Neural progenitor cell (in vitro differentiated cells): ENCODE measurements around the gene HOXC5.
A peak's percentile ranks its signal among the peaks of the same experiment; 100 is the strongest.

ENCODE experiments used
- EZH2phosphoT487 ChIP-seq: fragments of 200-600 bp; sonication (generic); IDR thresholded peaks from 2 replicates; pipeline ENCODE4 v1.6.1; 2017; ENCODE audit warnings: antibody characterized with exemption
- TF ChIP-seq, protein P1 (sequence below): fragments of 200-600 bp; sonication (generic); IDR thresholded peaks from 2 replicates; pipeline ENCODE4 v1.5.1; 2017; ENCODE audit warnings: antibody characterized with exemption, mild to moderate bottlenecking

DNA sequence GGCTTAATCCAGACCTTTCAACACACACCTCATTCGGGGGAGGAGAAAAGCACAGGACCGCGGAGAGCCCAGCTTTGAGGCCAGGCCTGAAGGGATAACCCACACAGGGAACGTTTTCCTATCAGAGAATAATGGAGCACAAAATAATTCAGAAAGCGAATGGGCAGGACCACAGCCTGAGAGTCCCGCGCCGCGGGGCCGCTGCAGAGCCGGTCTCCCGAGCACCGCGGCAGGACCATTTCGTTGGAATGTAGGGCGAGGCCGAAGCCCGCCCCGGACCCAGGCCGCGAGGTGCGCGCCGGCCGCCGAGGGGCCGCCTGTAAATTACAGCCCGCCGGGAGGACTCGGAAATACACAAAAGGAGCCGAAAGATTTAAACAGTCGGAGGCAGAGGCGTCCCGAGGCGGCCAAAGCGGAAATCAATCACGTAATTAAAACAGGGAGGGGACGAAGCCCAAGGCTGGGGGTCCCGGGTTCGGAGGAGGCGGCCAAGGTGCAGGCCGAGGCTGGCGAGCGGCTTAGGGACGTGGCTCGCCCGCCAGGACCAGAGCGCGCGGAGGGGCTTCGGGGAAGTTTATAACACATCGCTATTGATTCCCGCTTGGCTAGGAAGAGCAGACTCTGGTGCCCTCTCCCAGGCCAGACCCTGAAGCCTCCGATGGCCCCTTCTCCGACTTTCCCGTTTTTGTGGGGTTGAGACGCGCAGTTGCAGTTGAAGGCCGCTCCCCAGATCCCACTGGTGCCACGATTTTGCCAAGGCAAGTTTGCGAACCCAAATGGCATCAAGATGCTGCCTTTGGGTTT, 14.5 kb downstream of the HOXC5 start:
- TF ChIP-seq EZH2phosphoT487 = peak; percentile 98
- TF ChIP-seq, protein P1, sequence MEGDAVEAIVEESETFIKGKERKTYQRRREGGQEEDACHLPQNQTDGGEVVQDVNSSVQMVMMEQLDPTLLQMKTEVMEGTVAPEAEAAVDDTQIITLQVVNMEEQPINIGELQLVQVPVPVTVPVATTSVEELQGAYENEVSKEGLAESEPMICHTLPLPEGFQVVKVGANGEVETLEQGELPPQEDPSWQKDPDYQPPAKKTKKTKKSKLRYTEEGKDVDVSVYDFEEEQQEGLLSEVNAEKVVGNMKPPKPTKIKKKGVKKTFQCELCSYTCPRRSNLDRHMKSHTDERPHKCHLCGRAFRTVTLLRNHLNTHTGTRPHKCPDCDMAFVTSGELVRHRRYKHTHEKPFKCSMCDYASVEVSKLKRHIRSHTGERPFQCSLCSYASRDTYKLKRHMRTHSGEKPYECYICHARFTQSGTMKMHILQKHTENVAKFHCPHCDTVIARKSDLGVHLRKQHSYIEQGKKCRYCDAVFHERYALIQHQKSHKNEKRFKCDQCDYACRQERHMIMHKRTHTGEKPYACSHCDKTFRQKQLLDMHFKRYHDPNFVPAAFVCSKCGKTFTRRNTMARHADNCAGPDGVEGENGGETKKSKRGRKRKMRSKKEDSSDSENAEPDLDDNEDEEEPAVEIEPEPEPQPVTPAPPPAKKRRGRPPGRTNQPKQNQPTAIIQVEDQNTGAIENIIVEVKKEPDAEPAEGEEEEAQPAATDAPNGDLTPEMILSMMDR = no peak
